Trophoblast cell (in vitro differentiated cells and primary cell): ENCODE results near the gene CST6.

Experiments used
- DNase-seq, 2 donors: peaks; one replicate each; pipeline ENCODE4 v3.0.0-alpha.2; 2016
- H2AFZ ChIP-seq: 2 replicates; pipeline ENCODE4 v1.6.1; 2013; ENCODE audit warnings: low read length, moderate library complexity, mild to moderate bottlenecking; ENCODE audit not compliant: insufficient read depth, poor library complexity
- H2AK5ac ChIP-seq: 2 replicates; pipeline ENCODE4 v1.6.1; 2013; ENCODE audit warnings: mild to moderate bottlenecking, low read length
- H2BK120ac ChIP-seq: 2 replicates; pipeline ENCODE4 v1.6.1; 2013; ENCODE audit warnings: low read length, mild to moderate bottlenecking, moderate library complexity; ENCODE audit not compliant: insufficient read depth, poor library complexity
- H2BK12ac ChIP-seq: 2 replicates; pipeline ENCODE4 v1.6.1; 2013; ENCODE audit warnings: mild to moderate bottlenecking, low read length, moderate library complexity
- H2BK5ac ChIP-seq: 2 replicates; pipeline ENCODE4 v1.6.1; 2013; ENCODE audit warnings: low read length, low read depth, moderate library complexity, mild to moderate bottlenecking; ENCODE audit not compliant: poor library complexity
- H3K14ac ChIP-seq: 2 replicates; pipeline ENCODE4 v1.6.1; 2013; ENCODE audit warnings: mild to moderate bottlenecking, low read length
- H3K18ac ChIP-seq: 2 replicates; pipeline ENCODE4 v1.6.1; 2013; ENCODE audit warnings: mild to moderate bottlenecking, low read length
- H3K23ac ChIP-seq: 2 replicates; pipeline ENCODE4 v1.6.1; 2013; ENCODE audit warnings: low read length
- H3K27ac ChIP-seq: 2 replicates; pipeline ENCODE4 v1.5.1; 2013; ENCODE audit warnings: low read depth, mild to moderate bottlenecking, inconsistent platforms, low read length, moderate library complexity
- H3K27me3 ChIP-seq: 2 replicates; pipeline ENCODE4 v1.6.1; 2013; ENCODE audit warnings: inconsistent platforms, mild to moderate bottlenecking, low read length, moderate library complexity; ENCODE audit not compliant: insufficient read depth
- H3K36me3 ChIP-seq, 2 experiments: 1 replicate in 1 of 2; 2 replicates in 1 of 2; pipeline ENCODE4 v1.6.1; 2013; ENCODE audit warnings: low read length in 2 of 2, mild to moderate bottlenecking in 2 of 2, moderate library complexity in 1 of 2; ENCODE audit not compliant: insufficient read depth in 2 of 2, control insufficient read depth in 1 of 2
- H3K4ac ChIP-seq: 2 replicates; pipeline ENCODE4 v1.6.1; 2013; ENCODE audit warnings: low read depth, mild to moderate bottlenecking, low read length, moderate library complexity
- H3K4me1 ChIP-seq, 2 experiments: 1 replicate in 1 of 2; 2 replicates in 1 of 2; pipeline ENCODE4 v1.6.1; 2013; ENCODE audit warnings: low read length in 2 of 2, mild to moderate bottlenecking in 2 of 2, moderate library complexity in 1 of 2; ENCODE audit not compliant: insufficient read depth in 2 of 2, control insufficient read depth in 1 of 2
- H3K4me2 ChIP-seq: 2 replicates; pipeline ENCODE4 v1.6.1; 2013; ENCODE audit warnings: inconsistent platforms, mild to moderate bottlenecking, low read length, moderate library complexity
- H3K4me3 ChIP-seq: 2 replicates; pipeline ENCODE4 v1.5.1; 2013; ENCODE audit warnings: mild to moderate bottlenecking, low read depth, low read length, inconsistent platforms
- H3K79me1 ChIP-seq: one replicate; pipeline ENCODE4 v1.6.1; 2013; ENCODE audit warnings: low read length
- H3K79me2 ChIP-seq: 2 replicates; pipeline ENCODE4 v1.6.1; 2013; ENCODE audit warnings: low read length, mild to moderate bottlenecking; ENCODE audit not compliant: control insufficient read depth, insufficient read depth, poor library complexity
- H3K9ac ChIP-seq: 2 replicates; pipeline ENCODE4 v1.6.1; 2013; ENCODE audit warnings: mild to moderate bottlenecking, low read length
- H3K9me3 ChIP-seq: 2 replicates; pipeline ENCODE4 v1.6.1; 2013; ENCODE audit warnings: low read depth, mild to moderate bottlenecking, control low read depth, inconsistent platforms, low read length; ENCODE audit not compliant: insufficient read depth
- H4K12ac ChIP-seq: 2 replicates; pipeline ENCODE4 v1.6.1; 2013; ENCODE audit warnings: low read depth, mild to moderate bottlenecking, low read length, moderate library complexity
- H4K8ac ChIP-seq: 2 replicates; pipeline ENCODE4 v1.6.1; 2013; ENCODE audit warnings: low read depth, mild to moderate bottlenecking, low read length, moderate library complexity
- H4K91ac ChIP-seq: one replicate; pipeline ENCODE4 v1.6.1; 2013; ENCODE audit warnings: low read depth, mild to moderate bottlenecking, low read length, moderate library complexity
- WGBS: extraction: QIAGEN DNeasy Blood & Tissue Kit; methylation state at CpG from one replicate; pipeline ENCODE4 v1.1.7; 2013; ENCODE audit warnings: missing lambda C conversion rate; ENCODE audit not compliant: insufficient read length, insufficient coverage; ENCODE audit errors: extremely low coverage; 5-methylcytosine and 5-hydroxymethylcytosine counted together

Gene CST6

GRCh38 chr11:66061268-66061667 is 49.5 kb downstream of the CST6 start:
- peaks cover 60 to 75% of the 10 kb centered on the region in 2 experiments for H3K36me3 ChIP-seq
- H2AK5ac ChIP-seq = no peak overlapping the region
- H4K12ac ChIP-seq = no peak overlapping the region
- H2BK120ac ChIP-seq = no peak overlapping the region
- no peaks in the 10 kb centered on the region for H3K27me3 ChIP-seq
- H3K27ac ChIP-seq = no peak overlapping the region
- H2BK5ac ChIP-seq = no peak overlapping the region
- no peak overlapping the region for H3K4ac ChIP-seq
- H3K4me2 ChIP-seq = no peak overlapping the region
- H3K18ac ChIP-seq = no peak overlapping the region
- H2BK12ac ChIP-seq = no peak overlapping the region
- no peaks in the 10 kb centered on the region for H3K79me2 ChIP-seq
- H4K91ac ChIP-seq = no peak overlapping the region
- peaks cover 3% of the 10 kb centered on the region for H3K9me3 ChIP-seq
- no peak overlapping the region for H3K9ac ChIP-seq
- H3K23ac ChIP-seq = no peak overlapping the region
- H2AFZ ChIP-seq = no peak overlapping the region
- no peak overlapping the region for H4K8ac ChIP-seq
- no peaks in the 10 kb centered on the region for H3K4me1 ChIP-seq
- no peaks in the 10 kb centered on the region for H3K79me1 ChIP-seq
- DNase-seq = no peak
- no CpG with 5 or more reads among the region's 6 CpGs for WGBS
- H3K14ac ChIP-seq = no peak overlapping the region
- no peak overlapping the region for H3K4me3 ChIP-seq

GRCh38 chr11:66062408-66062807 is 50.6 kb downstream of the CST6 start:
- H2BK12ac ChIP-seq = no peak overlapping the region
- H3K9me3 ChIP-seq = peaks cover 3% of the 10 kb centered on the region
- no peak overlapping the region for H3K23ac ChIP-seq
- no peak overlapping the region for H3K9ac ChIP-seq
- no peak overlapping the region for H3K4me2 ChIP-seq
- H4K91ac ChIP-seq = no peak overlapping the region
- no peak for DNase-seq
- no peaks in the 10 kb centered on the region for H3K79me2 ChIP-seq
- H2AFZ ChIP-seq = no peak overlapping the region
- no peak overlapping the region for H2AK5ac ChIP-seq
- H3K4me1 ChIP-seq = no peaks in the 10 kb centered on the region
- no peak overlapping the region for H4K12ac ChIP-seq
- no CpG with 5 or more reads among the region's 2 CpGs for WGBS
- no peak overlapping the region for H2BK120ac ChIP-seq
- H3K18ac ChIP-seq = no peak overlapping the region
- no peak overlapping the region for H3K4ac ChIP-seq
- peaks cover 56 to 76% of the 10 kb centered on the region in 2 experiments for H3K36me3 ChIP-seq
- no peaks in the 10 kb centered on the region for H3K27me3 ChIP-seq
- no peak overlapping the region for H2BK5ac ChIP-seq
- no peak overlapping the region for H3K14ac ChIP-seq
- H4K8ac ChIP-seq = no peak overlapping the region
- no peak overlapping the region for H3K27ac ChIP-seq
- no peaks in the 10 kb centered on the region for H3K79me1 ChIP-seq
- no peak overlapping the region for H3K4me3 ChIP-seq
